GM18511 (cell line): ENCODE results near the gene SRGAP2C.
A peak's percentile ranks its signal among the peaks of the same experiment; 100 is the strongest.
"Not testable (repeated sequence)": the region's sequence is repeated elsewhere in the genome, so short reads cannot be mapped to it uniquely, and the experiment has no call there.

Source experiments
- ATAC-seq: cut with Tn5 transposase; IDR thresholded peaks from one replicate; pipeline ENCODE4 v1.9.1; 2021; ENCODE audit warnings: mild to moderate bottlenecking, moderate library complexity; ENCODE audit not compliant: unreplicated experiment

Gene SRGAP2C

GRCh38 chr1:121321660-121322059 is 136.9 kb downstream of the SRGAP2C start:
- not testable (repeated sequence) for ATAC-seq

DNA sequence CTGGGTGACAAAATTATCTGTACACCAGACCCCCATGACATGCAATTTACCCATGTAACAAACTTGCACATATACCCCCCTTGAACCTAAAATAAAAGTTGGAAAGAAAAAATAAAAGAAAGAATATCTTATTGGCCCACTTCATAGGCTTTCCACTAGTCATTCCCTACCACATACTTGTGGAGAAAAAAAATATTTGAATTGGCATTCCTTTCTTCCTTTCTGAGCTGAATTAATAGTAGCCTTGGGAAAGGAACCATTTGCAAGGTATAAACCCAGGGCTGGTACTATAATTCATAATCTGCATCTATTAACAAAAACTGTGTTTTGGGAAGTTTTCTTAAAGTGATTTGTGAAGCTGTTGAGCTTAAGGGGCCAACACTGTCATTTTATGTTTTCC is 140.0 kb downstream of the SRGAP2C start:
- not testable (repeated sequence) for ATAC-seq

DNA sequence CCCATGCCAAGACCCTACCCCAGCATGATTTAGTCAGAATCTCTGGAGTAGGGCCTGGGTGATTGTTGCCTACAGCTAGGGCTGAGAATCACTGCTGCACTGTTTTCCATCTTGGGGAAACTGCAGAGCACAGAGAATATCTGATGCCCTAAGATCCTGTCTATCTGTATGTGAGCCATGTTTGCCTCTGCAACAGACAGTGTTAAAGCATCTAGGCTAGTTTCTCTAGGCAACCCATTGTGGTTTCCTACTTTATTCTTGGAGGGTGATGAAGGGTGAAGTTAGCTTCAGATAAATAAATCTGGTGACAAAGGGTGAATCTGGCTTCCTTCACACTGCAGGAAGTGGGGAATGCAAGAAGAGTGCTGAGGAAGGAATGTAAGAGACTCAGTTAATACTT is 147.4 kb downstream of the SRGAP2C start:
- ATAC-seq = not testable (repeated sequence)

GRCh38 chr1:121332599-121333562 is 148.1 kb downstream of the SRGAP2C start:
- not testable (repeated sequence) for ATAC-seq

- ATAC-seq = peak; percentile 76
Measured at GRCh38 chr1:121337958-121338357, 153.2 kb downstream of the SRGAP2C start.

- peak; percentile 78 for ATAC-seq
Measured at GRCh38 chr1:121339611-121340010, 154.8 kb downstream of the SRGAP2C start.

DNA sequence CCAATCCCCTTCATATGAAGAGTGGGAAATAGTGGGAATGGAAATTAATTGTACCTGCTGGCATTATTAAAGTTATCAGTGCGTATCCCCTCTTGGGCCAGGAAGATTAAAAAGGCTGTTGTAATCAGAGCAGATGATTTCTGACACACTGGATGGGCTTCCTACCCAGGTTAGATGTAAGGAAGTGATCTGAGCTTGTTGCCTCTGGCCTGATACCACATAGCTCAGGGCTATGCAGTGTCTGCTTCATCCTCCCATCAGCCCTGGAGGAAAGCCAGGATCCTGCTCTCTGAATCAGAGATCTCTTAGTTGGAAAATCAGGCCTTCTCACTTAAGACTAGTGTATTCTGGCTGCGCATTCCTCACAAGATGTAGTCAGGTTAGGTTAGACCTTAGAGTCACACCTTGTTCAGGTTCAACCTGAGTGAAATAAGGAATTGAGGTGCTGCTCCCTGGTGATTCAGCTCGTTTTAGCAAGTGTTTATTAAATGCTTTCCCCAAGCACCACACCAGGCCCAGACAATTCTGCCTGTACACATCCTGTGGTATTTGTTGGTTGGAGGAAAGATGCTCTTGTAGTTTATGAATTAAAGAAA is 158.6 kb downstream of the SRGAP2C start:
- ATAC-seq = not testable (repeated sequence)

- ATAC-seq = not testable (repeated sequence)
Measured at GRCh38 chr1:121344355-121344754, 159.6 kb downstream of the SRGAP2C start.

DNA sequence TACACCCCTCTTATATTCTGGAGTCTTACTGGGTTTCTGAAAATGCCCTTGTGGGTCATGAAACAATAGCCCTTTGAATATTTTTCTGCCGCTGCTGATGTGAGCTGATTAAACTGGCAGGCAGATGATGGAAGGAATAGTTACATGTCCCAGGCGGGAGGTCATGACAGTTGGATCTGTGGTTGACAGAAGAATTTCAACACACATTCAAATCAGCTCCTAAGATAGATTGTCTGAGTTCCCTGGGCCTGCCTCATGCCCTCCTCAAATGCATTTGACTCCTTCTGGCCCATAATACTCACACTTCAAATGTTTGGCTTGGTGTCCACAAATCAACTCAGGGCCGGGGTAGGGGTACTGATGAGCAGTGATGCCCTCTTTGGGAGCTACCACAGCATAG is 161.9 kb downstream of the SRGAP2C start:
- ATAC-seq = not testable (repeated sequence)

DNA sequence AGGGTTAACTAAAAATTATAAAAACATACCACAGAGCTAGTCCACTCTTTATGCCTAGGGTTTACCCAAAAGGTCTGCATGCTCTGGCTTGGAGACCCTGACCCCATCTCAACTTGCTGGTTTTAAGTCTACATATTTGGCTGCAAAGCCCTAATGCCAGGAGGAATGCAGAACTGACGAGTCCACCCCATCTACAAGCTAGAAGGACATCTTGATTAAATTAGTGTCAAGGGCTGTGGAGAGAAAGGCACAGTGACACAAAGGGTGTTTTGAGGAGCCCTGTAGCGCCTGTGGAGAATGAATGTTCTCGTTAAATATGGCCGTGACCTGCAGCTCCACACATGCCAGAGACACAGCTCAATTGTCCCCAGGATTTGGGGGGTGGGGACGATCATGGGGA is 162.7 kb downstream of the SRGAP2C start:
- not testable (repeated sequence) for ATAC-seq

DNA sequence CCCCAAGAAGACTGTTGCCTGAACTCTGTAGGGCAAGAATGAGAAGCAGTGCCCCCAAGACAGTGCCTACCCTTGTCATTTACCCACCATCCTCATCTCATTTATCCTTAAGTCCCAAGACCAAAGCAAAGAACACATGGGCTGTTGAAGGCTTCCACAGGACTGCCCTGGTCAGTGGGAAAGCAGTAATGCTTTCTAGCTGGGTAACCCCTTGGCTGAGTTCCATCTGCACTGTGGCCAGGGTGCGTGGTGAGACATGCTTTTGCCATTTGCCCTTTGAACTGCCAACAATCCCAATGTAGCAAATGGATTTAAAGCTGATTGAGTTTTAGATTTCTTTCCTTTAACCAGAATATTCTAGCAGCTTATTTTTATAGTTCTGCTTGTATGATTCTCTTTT is 163.3 kb downstream of the SRGAP2C start:
- ATAC-seq = not testable (repeated sequence)

GRCh38 chr1:121349332-121349967 is 164.7 kb downstream of the SRGAP2C start:
- ATAC-seq = not testable (repeated sequence)

- not testable (repeated sequence) for ATAC-seq
Measured at GRCh38 chr1:121355711-121356420, 171.1 kb downstream of the SRGAP2C start.

GRCh38 chr1:121356819-121357218 is 172.0 kb downstream of the SRGAP2C start:
- not testable (repeated sequence) for ATAC-seq

- ATAC-seq = not testable (repeated sequence)
Measured at GRCh38 chr1:121360531-121360930, 175.8 kb downstream of the SRGAP2C start.

GRCh38 chr1:121361451-121362233 is 176.9 kb downstream of the SRGAP2C start:
- peak; percentile 6 for ATAC-seq

- peak; percentile 61 for ATAC-seq
Measured at GRCh38 chr1:121362234-121362883, 177.6 kb downstream of the SRGAP2C start.

GRCh38 chr1:121365316-121365715 is 180.5 kb downstream of the SRGAP2C start:
- not testable (repeated sequence) for ATAC-seq

- not testable (repeated sequence) for ATAC-seq
Measured at GRCh38 chr1:121365723-121366122, 180.9 kb downstream of the SRGAP2C start.
